NCI-H82 (cell line): ENCODE measurements around the gene IQUB.
"Not testable (repeated sequence)": the region's sequence is repeated elsewhere in the genome, so short reads cannot be mapped to it uniquely, and the experiment has no call there.

Experiments
- DNase-seq: peaks from one replicate; lab custom pipeline; 2025; lab: John Stamatoyannopoulos, UW

Gene IQUB

GRCh38 chr7:123492485-123492884, 41.9 kb downstream of the IQUB start:
- peak; percentile 19 for DNase-seq

DNA sequence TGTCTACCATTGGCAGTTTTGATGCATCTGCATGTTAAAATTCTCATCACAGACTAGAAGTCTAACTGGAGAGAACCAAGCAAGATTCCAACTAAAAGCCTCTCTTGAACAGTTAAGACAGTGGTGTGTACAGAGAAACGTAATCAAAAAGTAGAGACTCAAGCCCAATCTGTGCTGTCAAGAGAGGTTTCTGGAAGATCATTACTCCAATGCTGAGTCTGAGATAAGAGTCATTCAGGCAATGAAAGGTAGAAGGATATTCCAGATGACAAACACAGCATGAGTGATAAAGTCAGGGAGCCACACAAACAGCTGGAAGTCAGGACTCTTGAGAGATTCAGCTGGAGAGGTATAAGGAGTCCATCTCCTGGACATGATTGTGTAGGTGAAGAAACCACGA, 48.7 kb downstream of the IQUB start:
- DNase-seq: no peak

DNA sequence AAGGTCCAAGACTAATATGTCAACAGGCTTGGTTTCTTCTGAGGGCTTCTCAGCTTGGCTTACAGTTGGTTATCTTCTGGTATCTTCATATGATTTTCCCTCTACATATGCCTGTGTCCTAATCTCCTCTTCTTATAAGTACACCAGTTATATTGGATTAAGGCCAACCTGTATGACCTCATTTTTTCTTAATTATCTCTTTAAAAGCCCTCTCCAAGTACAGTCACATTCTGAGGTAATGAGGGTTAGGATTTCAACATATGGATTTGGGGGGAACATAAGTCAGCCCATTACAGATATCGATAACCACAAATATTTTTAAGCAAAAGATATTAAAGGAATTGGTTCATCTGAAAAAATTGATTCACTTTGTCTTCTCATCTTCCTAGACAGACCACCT, 49.2 kb downstream of the IQUB start:
- peak; percentile 61 for DNase-seq

GRCh38 chr7:123484199-123484598, 50.2 kb downstream of the IQUB start:
- no peak for DNase-seq

DNA sequence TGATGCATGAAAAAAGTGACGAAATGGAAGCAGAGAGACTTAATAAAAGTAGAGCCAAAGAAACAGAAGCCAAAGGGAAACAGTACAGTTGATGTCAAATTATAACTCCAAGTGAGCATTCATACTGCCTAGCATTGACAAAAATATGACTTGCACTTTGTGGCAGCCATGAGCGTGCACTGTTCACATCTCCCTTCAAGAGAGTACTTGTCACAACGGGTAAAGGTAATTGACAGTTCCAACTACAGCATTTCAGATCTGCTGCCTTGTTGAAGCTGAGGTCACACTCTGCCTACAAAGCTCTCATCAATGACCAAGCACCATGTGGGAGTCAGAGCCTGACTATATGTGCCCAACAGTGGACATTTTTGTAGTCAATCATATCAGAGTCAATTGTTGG, 54.3 kb downstream of the IQUB start:
- DNase-seq: no peak

DNA sequence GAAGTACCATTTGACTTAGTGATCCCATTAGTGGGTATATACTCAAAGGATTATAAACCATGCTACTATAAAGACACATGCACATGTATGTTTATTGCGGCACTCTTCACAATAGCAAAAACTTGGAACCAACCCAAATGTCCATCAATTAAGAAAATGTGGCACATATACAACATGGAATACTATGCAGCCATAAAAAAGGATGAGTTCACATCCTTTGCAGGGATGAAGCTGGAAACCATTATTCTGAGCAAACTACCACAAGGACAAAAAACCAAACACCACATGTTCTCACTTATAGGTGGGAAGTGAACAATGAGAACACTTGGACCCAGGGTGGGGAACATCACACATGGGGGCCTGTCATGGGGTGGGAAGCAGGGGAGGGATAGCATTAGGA, 56.3 kb downstream of the IQUB start:
- DNase-seq: not testable (repeated sequence)

- DNase-seq: no peak
Observed at GRCh38 chr7:123472750-123473445, 61.5 kb downstream of the IQUB start.

DNA sequence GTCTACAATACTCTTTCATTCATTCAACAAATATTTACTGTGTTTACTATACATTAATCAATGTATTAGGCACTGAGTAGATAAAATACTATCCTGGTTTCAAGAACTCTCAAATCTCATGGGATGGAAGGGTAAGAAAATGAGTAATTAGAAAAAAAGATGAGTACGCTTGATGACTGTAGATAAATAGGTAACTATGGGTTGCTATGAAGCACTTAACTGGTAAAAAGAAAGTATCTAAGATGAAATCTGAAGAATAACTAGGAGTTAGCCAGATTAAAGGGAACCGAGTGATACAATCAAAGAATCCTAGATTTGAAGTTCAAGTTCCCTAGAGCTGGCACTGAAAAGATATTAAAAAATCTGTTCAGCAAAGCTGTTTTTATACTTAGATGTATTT, 62.1 kb downstream of the IQUB start:
- DNase-seq: no peak

GRCh38 chr7:123468303-123468702, 66.1 kb downstream of the IQUB start:
- DNase-seq: no peak

- DNase-seq: no peak
Observed at GRCh38 chr7:123463890-123464289, 70.5 kb downstream of the IQUB start.

DNA sequence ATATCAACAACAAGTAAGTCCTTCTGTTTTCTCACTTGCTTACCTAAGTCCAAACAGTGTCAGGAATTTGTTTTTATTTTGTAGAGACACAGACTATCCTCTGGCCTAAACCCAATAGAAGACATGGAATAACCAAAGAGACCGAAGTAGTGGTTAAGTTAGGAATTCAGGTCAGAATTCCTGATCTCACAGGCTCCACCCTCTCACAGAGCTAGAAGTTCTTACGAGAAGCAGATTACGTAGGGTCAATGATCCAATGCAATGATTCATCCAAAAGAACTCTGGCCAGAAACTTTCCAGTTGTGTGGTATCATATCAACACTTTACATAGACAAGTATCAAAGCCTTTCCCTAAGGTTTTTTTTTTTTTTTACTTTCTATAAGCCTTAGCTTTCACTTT, 73.8 kb downstream of the IQUB start:
- no peak for DNase-seq

DNA sequence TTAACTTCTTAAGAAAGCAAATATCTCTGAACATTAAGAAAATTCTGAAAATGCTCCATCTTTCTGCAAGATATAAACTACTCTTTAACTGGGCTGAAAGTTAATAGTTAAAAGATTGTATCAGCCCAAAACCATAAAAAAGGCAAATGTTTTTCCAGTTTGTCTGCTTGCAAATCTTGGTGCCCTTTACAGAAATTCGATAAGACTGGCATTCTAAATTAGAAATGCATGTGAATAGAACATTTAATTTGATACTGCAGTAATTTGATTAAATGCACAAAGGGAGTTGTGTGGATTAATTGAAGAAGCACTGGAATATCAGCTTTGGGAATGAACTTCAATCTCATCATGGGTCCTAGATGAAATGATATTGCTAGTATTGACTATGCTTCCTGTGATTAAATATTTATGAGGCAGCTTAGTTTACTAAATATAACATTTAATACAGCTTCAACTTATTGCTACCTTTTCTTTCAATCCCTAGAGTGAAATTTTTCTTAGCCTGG, 78.4 kb downstream of the IQUB start:
- no peak for DNase-seq

- no peak for DNase-seq
Observed at GRCh38 chr7:123440101-123440548, 94.3 kb downstream of the IQUB start.

- no peak for DNase-seq
Observed at GRCh38 chr7:123439191-123439590, 95.2 kb downstream of the IQUB start.

GRCh38 chr7:123437447-123437995, 96.9 kb downstream of the IQUB start:
- no peak for DNase-seq

GRCh38 chr7:123435080-123435700, 99.2 kb downstream of the IQUB start:
- DNase-seq: no peak

- peak; percentile 9 for DNase-seq
Observed at GRCh38 chr7:123433665-123434064, 100.7 kb downstream of the IQUB start.

DNA sequence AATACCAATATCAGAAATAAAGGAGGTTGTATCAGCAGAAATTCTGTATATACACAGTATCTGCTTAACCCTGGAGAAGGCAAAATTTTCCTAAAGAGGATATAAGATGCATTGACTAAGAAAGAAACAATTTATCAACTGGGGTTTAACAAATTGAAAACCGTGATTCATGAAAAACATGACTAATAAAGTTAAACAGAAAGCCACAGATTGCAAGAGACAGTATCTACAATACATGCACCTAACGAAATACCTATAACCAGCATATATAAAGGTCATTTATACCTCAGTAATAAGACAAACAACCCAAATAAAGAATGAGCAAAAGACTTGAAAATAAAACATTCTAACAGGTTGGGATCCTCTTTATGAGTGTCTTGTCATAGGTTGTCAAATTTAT, 101.8 kb downstream of the IQUB start:
- no peak for DNase-seq

DNA sequence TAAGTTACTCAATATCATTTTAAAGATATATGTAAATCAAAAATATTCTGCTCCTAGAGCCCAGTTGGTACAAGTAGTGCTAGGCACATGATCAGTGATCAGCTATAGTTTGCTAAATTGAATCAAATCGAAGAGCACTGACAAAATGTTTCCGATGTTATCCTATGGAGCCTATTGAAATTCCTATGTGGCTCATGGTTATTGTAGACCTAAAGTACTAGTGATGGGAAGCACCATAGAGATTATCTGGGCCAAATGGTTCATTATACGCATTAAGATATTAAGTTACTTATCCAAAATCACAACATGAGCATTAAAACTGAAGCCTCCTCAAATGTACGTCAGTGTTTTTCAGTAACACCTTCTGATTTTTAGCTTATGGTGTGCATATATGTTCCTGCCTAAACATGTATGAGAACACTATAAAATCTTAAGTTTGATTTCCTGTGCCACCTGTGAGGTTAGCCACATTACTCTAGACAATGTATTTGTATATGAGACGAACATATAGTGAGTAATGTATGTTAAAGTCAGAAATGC, 103.2 kb downstream of the IQUB start:
- DNase-seq: peak; percentile 42

DNA sequence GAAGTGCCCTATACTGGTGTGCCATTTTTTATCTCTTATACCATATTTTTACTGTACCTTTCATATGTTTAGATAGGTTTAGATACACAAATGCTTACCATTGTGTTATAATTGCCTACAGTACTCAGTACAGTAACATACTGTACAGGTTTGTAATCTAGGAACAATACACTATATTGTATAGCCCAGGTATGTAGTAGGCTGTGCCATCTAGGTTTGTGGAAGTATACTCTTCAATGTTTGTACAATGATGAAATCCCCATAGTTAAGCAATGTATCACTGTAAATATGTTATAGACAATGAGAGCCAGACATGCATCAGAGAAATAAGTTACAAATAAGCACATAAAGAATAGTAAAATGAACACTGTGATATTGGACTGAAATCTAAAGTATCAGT, 109.1 kb downstream of the IQUB start:
- no peak for DNase-seq

GRCh38 chr7:123424463-123424862, 109.9 kb downstream of the IQUB start:
- no peak for DNase-seq

DNA sequence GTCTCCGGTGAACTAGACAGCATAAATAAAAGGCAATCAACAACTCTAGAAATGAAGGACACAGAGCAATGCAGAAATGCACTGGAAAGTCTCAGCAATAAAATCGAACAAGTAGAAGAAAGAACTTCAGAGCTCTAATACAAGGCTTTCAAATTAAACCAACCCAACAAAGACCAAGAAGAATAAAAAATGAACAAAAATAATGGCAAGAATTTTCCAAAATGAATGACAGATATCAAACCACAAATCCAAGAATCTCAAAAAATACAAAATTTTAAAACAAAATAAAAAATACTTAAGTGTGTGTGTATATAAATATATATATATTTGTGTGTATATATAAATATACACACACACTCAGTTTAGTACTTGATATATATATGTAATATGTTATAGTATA, 110.8 kb downstream of the IQUB start:
- no peak for DNase-seq

DNA sequence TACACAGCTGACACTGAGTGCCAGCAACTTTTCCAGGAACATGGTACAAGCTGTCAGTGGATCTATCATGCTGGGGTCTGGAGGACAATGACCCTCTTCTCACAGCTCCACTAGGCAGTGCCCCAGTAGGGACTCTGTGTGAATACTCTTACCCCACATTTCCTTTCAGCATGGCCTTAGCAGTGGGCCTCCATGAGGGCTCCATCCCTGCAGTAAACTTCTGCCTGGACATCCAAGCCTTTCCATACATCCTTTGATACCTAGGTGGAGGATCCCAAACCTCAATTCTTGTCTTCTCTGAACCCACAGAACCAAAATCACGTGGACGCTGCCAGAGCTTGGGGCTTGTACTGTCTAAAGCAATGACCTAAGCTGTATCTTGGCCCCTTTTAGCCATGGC, 116.8 kb downstream of the IQUB start:
- no peak for DNase-seq
